OCI-LY1 (cell line): ENCODE measurements around the gene FNIP2.
A peak's percentile ranks its signal among the peaks of the same experiment; 100 is the strongest.

Source experiments
- H2AFZ ChIP-seq: fragments of 200-600 bp; sonication (generic), shearing (Covaris generic); 2 replicates; pipeline ENCODE4 v1.6.0; 2014; ENCODE audit warnings: antibody characterized with exemption, mild to moderate bottlenecking, low read length
- H3F3A ChIP-seq: fragments of 200-600 bp; sonication (generic), shearing (Covaris generic); 2 replicates; pipeline ENCODE4 v1.6.0; 2014; ENCODE audit warnings: mild to moderate bottlenecking, antibody characterized with exemption, low read length, moderate library complexity; ENCODE audit not compliant: insufficient read depth
- H3K27ac ChIP-seq: fragments of 200-600 bp; sonication (generic); 2 replicates; pipeline ENCODE4 v1.5.1; 2014; ENCODE audit warnings: low read length, mixed run types, mild to moderate bottlenecking, low read depth; ENCODE audit not compliant: poor library complexity, severe bottlenecking
- H3K27me3 ChIP-seq: fragments of 200-600 bp; sonication (generic); 2 replicates; pipeline ENCODE4 v1.6.0; 2014; ENCODE audit warnings: antibody characterized with exemption, mild to moderate bottlenecking, low read length, moderate library complexity; ENCODE audit not compliant: insufficient read depth
- H3K36me3 ChIP-seq: fragments of 200-600 bp; sonication (generic); 2 replicates; pipeline ENCODE4 v1.6.1; 2014; ENCODE audit warnings: mild to moderate bottlenecking, antibody characterized with exemption, low read length, moderate library complexity, mixed read lengths; ENCODE audit not compliant: insufficient read depth
- H3K4me1 ChIP-seq: fragments of 200-600 bp; sonication (generic); 2 replicates; pipeline ENCODE4 v1.5.1; 2014; ENCODE audit warnings: mild to moderate bottlenecking, low read length, moderate library complexity; ENCODE audit not compliant: insufficient read depth, severe bottlenecking
- H3K4me2 ChIP-seq: fragments of 200-600 bp; sonication (generic), shearing (Covaris generic); 2 replicates; pipeline ENCODE4 v1.6.1; 2014; ENCODE audit warnings: low read length
- H3K4me3 ChIP-seq: fragments of 200-600 bp; sonication (generic); 2 replicates; pipeline ENCODE4 v1.5.1; 2014; ENCODE audit warnings: low read length, low read depth, mild to moderate bottlenecking, mixed read lengths; ENCODE audit not compliant: poor library complexity, severe bottlenecking
- H3K79me2 ChIP-seq: fragments of 200-600 bp; shearing (Covaris generic); 2 replicates; pipeline ENCODE4 v1.6.1; 2016; ENCODE audit warnings: mixed run types, low read length, mixed read lengths; ENCODE audit not compliant: insufficient read depth
- H3K9ac ChIP-seq: fragments of 200-600 bp; sonication (generic), shearing (Covaris generic); 2 replicates; pipeline ENCODE4 v1.6.1; 2014; ENCODE audit warnings: mild to moderate bottlenecking, low read length, mixed read lengths
- H3K9me2 ChIP-seq: fragments of 200-600 bp; sonication (generic), shearing (Covaris generic); 2 replicates; pipeline ENCODE4 v1.6.1; 2014; ENCODE audit warnings: low read depth, mild to moderate bottlenecking, low read length, mixed read lengths
- H3K9me3 ChIP-seq: fragments of 200-600 bp; shearing (Covaris generic); 2 replicates; pipeline ENCODE4 v1.6.1; 2014; ENCODE audit warnings: low read length, mixed read lengths
- H4K20me1 ChIP-seq: fragments of 200-600 bp; sonication (generic), shearing (Covaris generic); 2 replicates; pipeline ENCODE4 v1.6.0; 2016; ENCODE audit warnings: mild to moderate bottlenecking, low read length; ENCODE audit not compliant: insufficient read depth
- CTCF ChIP-seq: fragments of 200-600 bp; sonication (generic), shearing (Covaris generic); IDR thresholded peaks from 2 replicates; pipeline ENCODE4 v1.5.1; 2017; ENCODE audit warnings: mild to moderate bottlenecking, antibody characterized with exemption, low read length, moderate library complexity, mixed read lengths
- EZH2 ChIP-seq: fragments of 200-600 bp; sonication (generic), shearing (Covaris generic); IDR thresholded peaks from 2 replicates; pipeline ENCODE4 v1.8.0; 2017; ENCODE audit warnings: borderline replicate concordance, mixed run types, mild to moderate bottlenecking, antibody characterized with exemption, low read length, moderate library complexity, mixed read lengths

The FNIP2 gene

GRCh38 chr4:158865520-158866177 lies 96.8 kb downstream of the FNIP2 start:
- H3K27me3 ChIP-seq = no peaks in the 10 kb centered on the region
- H2AFZ ChIP-seq = no peak overlapping the region
- H3K36me3 ChIP-seq = no peaks in the 10 kb centered on the region
- no peak for TF ChIP-seq EZH2
- no peaks in the 10 kb centered on the region for H4K20me1 ChIP-seq
- no peaks in the 10 kb centered on the region for H3K9me3 ChIP-seq
- H3K4me3 ChIP-seq = no peak overlapping the region
- H3K9me2 ChIP-seq = no peaks in the 10 kb centered on the region
- no peaks in the 10 kb centered on the region for H3K79me2 ChIP-seq
- H3K27ac ChIP-seq = no peak overlapping the region
- no peaks in the 10 kb centered on the region for H3F3A ChIP-seq
- H3K4me1 ChIP-seq = peaks cover 17% of the 10 kb centered on the region
- H3K4me2 ChIP-seq = no peak overlapping the region
- H3K9ac ChIP-seq = no peak overlapping the region

GRCh38 chr4:158869001-158869400 lies 100.2 kb downstream of the FNIP2 start:
- H3K27ac ChIP-seq = no peak overlapping the region
- H3K4me3 ChIP-seq = no peak overlapping the region
- no peak for TF ChIP-seq EZH2
- TF ChIP-seq CTCF = no peak
- H3K79me2 ChIP-seq = no peaks in the 10 kb centered on the region
- H3F3A ChIP-seq = no peaks in the 10 kb centered on the region
- H2AFZ ChIP-seq = no peak overlapping the region
- H3K36me3 ChIP-seq = no peaks in the 10 kb centered on the region
- H3K4me1 ChIP-seq = peaks cover 28% of the 10 kb centered on the region
- H3K4me2 ChIP-seq = no peak overlapping the region
- H3K9me3 ChIP-seq = no peaks in the 10 kb centered on the region
- no peaks in the 10 kb centered on the region for H3K27me3 ChIP-seq
- H3K9me2 ChIP-seq = no peaks in the 10 kb centered on the region
- no peak overlapping the region for H3K9ac ChIP-seq
- H4K20me1 ChIP-seq = no peaks in the 10 kb centered on the region

- H3K27me3 ChIP-seq = no peaks in the 10 kb centered on the region
- no peak for TF ChIP-seq CTCF
- no peak for TF ChIP-seq EZH2
- peaks cover 28% of the 10 kb centered on the region for H3K4me1 ChIP-seq
These were observed 100.9 kb downstream of the FNIP2 start for GRCh38 chr4:158869761-158870160.

GRCh38 chr4:158870282-158870625 lies 101.4 kb downstream of the FNIP2 start:
- H3K27ac ChIP-seq = peak overlapping the region; percentile 79
- H3K4me1 ChIP-seq = peaks cover 28% of the 10 kb centered on the region
- H3F3A ChIP-seq = no peaks in the 10 kb centered on the region
- no peaks in the 10 kb centered on the region for H3K79me2 ChIP-seq
- no peaks in the 10 kb centered on the region for H3K9me3 ChIP-seq
- H3K27me3 ChIP-seq = no peaks in the 10 kb centered on the region
- no peak overlapping the region for H2AFZ ChIP-seq
- no peaks in the 10 kb centered on the region for H3K36me3 ChIP-seq
- H4K20me1 ChIP-seq = no peaks in the 10 kb centered on the region
- no peak overlapping the region for H3K4me3 ChIP-seq
- H3K4me2 ChIP-seq = peak overlapping the region; percentile 0; the same call in 1 of the 2 replicates
- TF ChIP-seq CTCF = no peak
- no peak for TF ChIP-seq EZH2
- no peaks in the 10 kb centered on the region for H3K9me2 ChIP-seq
- H3K9ac ChIP-seq = no peak overlapping the region

More at GRCh38 chr4:158869761-158870160, 100.9 kb downstream of the FNIP2 start:
- peak overlapping the region; percentile 79 for H3K27ac ChIP-seq
- H3K4me2 ChIP-seq = no peak overlapping the region
- H3K4me3 ChIP-seq = no peak overlapping the region
- H3K36me3 ChIP-seq = no peaks in the 10 kb centered on the region
- no peaks in the 10 kb centered on the region for H3K79me2 ChIP-seq
- H3K9me3 ChIP-seq = no peaks in the 10 kb centered on the region
- no peaks in the 10 kb centered on the region for H4K20me1 ChIP-seq
- H3F3A ChIP-seq = no peaks in the 10 kb centered on the region
- no peaks in the 10 kb centered on the region for H3K9me2 ChIP-seq
- H2AFZ ChIP-seq = no peak overlapping the region
- H3K9ac ChIP-seq = no peak overlapping the region
